ENCODE data around the gene PRM2.

- TF ChIP-seq NPAS2 (CRISPR knock-in tag; IDR thresholded peaks at IDR 0.05; ENCODE audit: borderline replicate concordance) (no peak), MAFK (IDR thresholded peaks at IDR 0.05; ENCODE audit: partially characterized antibody) (no peak), CEBPB (IDR thresholded peaks at IDR 0.05) (no peak), CTCF (IDR thresholded peaks at IDR 0.05) (no peak), CBX2 (IDR thresholded peaks at IDR 0.05; ENCODE audit: borderline replicate concordance, low read depth) (no peak), POLR2AphosphoS2 (conservative IDR thresholded peaks at IDR 0.05; ENCODE audit: low read length) (no peak), POLR2A (IDR thresholded peaks at IDR 0.05; ENCODE audit: low read length) (no peak)
Observed at GRCh38 chr16:11241480-11242204, 34.6 kb downstream of the PRM2 start.

Measured in A549 (cell line).